Spleen (tissue), 11 donors: ENCODE measurements around the gene HNF4A. TPM values are rescaled to one million over a fixed set of nuclear protein-coding genes. Genes with fewer than 3 reads are reported as not detected.

Source experiments
- DNase-seq: peaks from one replicate; pipeline ENCODE4 v3.0.0-alpha.2; 2020
- H3K27ac ChIP-seq, 8 donors: fragments of 200-600 bp; sonication (generic) in 7 of 8; 1 replicate in 4 of 8; 2 replicates in 4 of 8; pipeline versions ENCODE4 v1.5.0 to v1.8.0; 2016 to 2021; ENCODE audit warnings: inconsistent platforms in 4 of 8, mild to moderate bottlenecking in 4 of 8, moderate library complexity in 1 of 8
- H3K27me3 ChIP-seq, 7 donors: fragments of 200-600 bp; sonication (generic) in 6 of 7; replicated peaks in 1 of 7; 1 replicate in 4 of 7; 2 replicates in 3 of 7; pipeline versions ENCODE4 v1.5.0 to v1.8.0; 2016 to 2021; ENCODE audit warnings: inconsistent platforms in 3 of 7, mild to moderate bottlenecking in 1 of 7
- H3K36me3 ChIP-seq, 6 donors: fragments of 200-600 bp; sonication (generic) in 5 of 6; 1 replicate in 4 of 6; 2 replicates in 2 of 6; pipeline versions ENCODE4 v1.5.0 to v1.8.0; 2016 to 2021; ENCODE audit warnings: inconsistent platforms in 2 of 6
- H3K4me1 ChIP-seq, 6 donors: fragments of 200-600 bp; sonication (generic) in 5 of 6; 1 replicate in 3 of 6; 2 replicates in 3 of 6; pipeline versions ENCODE4 v1.5.0 to v1.8.0; 2016 to 2021; ENCODE audit warnings: inconsistent platforms in 3 of 6
- H3K4me3 ChIP-seq, 8 donors: fragments of 200-600 bp; sonication (generic) in 7 of 8; 1 replicate in 4 of 8; 2 replicates in 4 of 8; pipeline versions ENCODE4 v1.5.0 to v1.8.0; 2016 to 2021; ENCODE audit warnings: inconsistent platforms in 4 of 8, mild to moderate bottlenecking in 4 of 8, moderate library complexity in 2 of 8
- H3K9me3 ChIP-seq, 8 donors: fragments of 200-600 bp; sonication (generic) in 7 of 8; 1 replicate in 4 of 8; 2 replicates in 4 of 8; pipeline versions ENCODE4 v1.5.0 to v1.8.0; 2016 to 2021; ENCODE audit warnings: inconsistent platforms in 4 of 8
- POLR2A ChIP-seq, 3 donors: fragments of 450-650 bp; IDR thresholded peaks; one replicate each; pipeline ENCODE4 v1.5.1; 2017; ENCODE audit warnings: antibody characterized with exemption in 3 of 3, mild to moderate bottlenecking in 1 of 3
- POLR2AphosphoS5 ChIP-seq, 3 donors: sonication (generic); formaldehyde crosslinking; IDR thresholded peaks; one replicate each; pipeline ENCODE4 v1.5.1; 2017; ENCODE audit warnings: antibody characterized with exemption in 3 of 3
- WGBS, 5 donors: extraction: QIAGEN DNeasy Blood & Tissue Kit in 3 of 5; methylation state at CpG; one replicate each; pipeline versions ENCODE4 v1.1.5 to v1.1.7; 2013 to 2018; 5-methylcytosine and 5-hydroxymethylcytosine counted together
- intact Hi-C: fragments of 100-400 bp; cut with DNase I; formaldehyde crosslinking; loops from one replicate; pipeline ENCODE4 v1.15.0; 2023; ENCODE audit warnings: low total_unique reads
- polyA plus RNA-seq, 3 donors: library from polyadenylated mRNA; stranded (reverse); fragments of 200-250 nt; gene quantifications; one replicate each; pipeline ENCODE4 v1.2.1, GENCODE V29; 2013
- total RNA-seq, 7 donors: library from RNA; depleted of rRNA in 3 of 7; stranded (reverse); fragments of >200 nt in 3 of 7; fragmentation: NEBNext Ultra II Directional in 4 of 7; extraction: Animal tissue kit (Norgen Biotek cat#: 25700) in 4 of 7; gene quantifications; one replicate each; pipeline versions ENCODE4 v1.1.0 to v1.2.1, GENCODE V29; 2016 to 2021
- TF ChIP-seq, protein P1 (sequence below), 11 experiments: fragments of 200-600 bp in 7 of 11; fragments of 450-650 bp in 4 of 11; sonication (generic) in 4 of 11; IDR thresholded peaks in 8 of 11; conservative IDR thresholded peaks in 3 of 11; 1 replicate in 7 of 11; 2 replicates in 4 of 11; pipeline versions ENCODE4 v1.4.0 to v1.8.0; 2016 to 2021; ENCODE audit warnings: antibody characterized with exemption in 11 of 11, inconsistent platforms in 4 of 11, mild to moderate bottlenecking in 1 of 11
- donor health status: healthy with polysubstance abuse.
- donor health status: DM: no; HTN: no; CAD: no; lungs with moderate emphysema.
- donor health status: DM: no; HTN: no; CAD: no.
- donor health status: Bipolar disorder and iron deficiency.
- donor health status: healthy.
- donor health status: DM: no; HTN: no; CAD: no.
- donor health status: DM: yes; HTN: yes; CAD: no.

Gene HNF4A
- total and polyA plus RNA-seq, 10 donors = 0.03 TPM; not detected in 9

DNA sequence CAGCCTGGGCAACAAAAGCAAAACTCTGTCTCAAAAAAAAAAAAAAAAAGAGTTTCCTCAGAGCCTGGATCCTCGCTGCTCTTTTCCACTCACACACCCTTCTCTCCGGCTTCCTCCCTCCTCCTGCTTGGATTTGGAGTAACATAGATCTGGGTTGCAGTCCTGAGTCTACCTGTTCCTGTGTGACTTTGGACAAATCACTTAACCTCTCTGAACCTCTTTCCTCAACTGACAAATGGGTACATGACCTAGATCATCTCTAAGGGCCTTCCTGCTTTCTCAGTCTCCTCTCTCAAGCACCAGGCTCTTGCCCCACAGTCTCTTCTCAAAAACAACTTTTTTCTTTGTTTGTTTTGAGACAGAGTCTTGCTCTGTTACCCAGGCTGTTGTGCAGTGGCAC lies 24.3 kb upstream of the HNF4A start:
- TF ChIP-seq POLR2A (IDR thresholded peaks at IDR 0.05) = no peak
- TF ChIP-seq POLR2AphosphoS5 (IDR thresholded peaks at IDR 0.05) = no peak
- TF ChIP-seq, protein P1, sequence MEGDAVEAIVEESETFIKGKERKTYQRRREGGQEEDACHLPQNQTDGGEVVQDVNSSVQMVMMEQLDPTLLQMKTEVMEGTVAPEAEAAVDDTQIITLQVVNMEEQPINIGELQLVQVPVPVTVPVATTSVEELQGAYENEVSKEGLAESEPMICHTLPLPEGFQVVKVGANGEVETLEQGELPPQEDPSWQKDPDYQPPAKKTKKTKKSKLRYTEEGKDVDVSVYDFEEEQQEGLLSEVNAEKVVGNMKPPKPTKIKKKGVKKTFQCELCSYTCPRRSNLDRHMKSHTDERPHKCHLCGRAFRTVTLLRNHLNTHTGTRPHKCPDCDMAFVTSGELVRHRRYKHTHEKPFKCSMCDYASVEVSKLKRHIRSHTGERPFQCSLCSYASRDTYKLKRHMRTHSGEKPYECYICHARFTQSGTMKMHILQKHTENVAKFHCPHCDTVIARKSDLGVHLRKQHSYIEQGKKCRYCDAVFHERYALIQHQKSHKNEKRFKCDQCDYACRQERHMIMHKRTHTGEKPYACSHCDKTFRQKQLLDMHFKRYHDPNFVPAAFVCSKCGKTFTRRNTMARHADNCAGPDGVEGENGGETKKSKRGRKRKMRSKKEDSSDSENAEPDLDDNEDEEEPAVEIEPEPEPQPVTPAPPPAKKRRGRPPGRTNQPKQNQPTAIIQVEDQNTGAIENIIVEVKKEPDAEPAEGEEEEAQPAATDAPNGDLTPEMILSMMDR (IDR thresholded peaks at IDR 0.05 in 8 of 11, conservative IDR thresholded peaks at IDR 0.05 in 3 of 11) = no peak
- WGBS, 5 donors = 87 to 96% (median 89%) methylated on average over 2 of the region's 2 CpGs
- intact Hi-C loops = no loop called here
- H3K27ac ChIP-seq = no peak overlapping the region
- H3K9me3 ChIP-seq = no peaks in the 10 kb centered on the region
- peaks cover 0 to 10% (median 7%) of the 10 kb centered on the region in 6 donors for H3K4me1 ChIP-seq
- H3K27me3 ChIP-seq = peaks cover 0 to 55% (median 6%) of the 10 kb centered on the region in 7 donors
- H3K4me3 ChIP-seq = no peak overlapping the region
- no peaks in the 10 kb centered on the region for H3K36me3 ChIP-seq
- DNase-seq = no peak

DNA sequence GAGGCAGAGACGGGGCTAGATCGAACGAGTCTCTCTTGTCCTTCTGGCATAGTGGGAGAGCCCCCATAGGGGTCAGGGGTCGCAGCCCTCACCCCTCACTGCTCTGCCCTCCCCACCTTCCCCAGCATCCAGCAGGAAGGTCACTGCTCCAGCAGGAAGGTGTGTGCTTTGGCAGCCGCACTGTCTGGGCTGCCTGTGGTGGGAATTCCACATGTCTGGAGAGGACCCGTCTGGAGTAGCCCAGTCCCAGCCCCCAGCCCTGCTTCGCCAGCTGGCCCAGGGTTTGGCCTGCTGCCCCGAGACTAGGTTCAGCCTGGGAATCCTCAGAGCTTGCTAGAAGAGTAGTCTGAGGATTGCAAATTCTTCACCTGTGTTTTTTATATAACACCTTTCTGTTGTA lies 21.2 kb upstream of the HNF4A start:
- WGBS, 5 donors = 44 to 66% (median 57%) methylated on average over 6 to 8 of the region's 8 CpGs
- no peaks in the 10 kb centered on the region for H3K36me3 ChIP-seq
- H3K27me3 ChIP-seq = peaks cover 0 to 54% (median 3%) of the 10 kb centered on the region in 7 donors
- H3K9me3 ChIP-seq = no peaks in the 10 kb centered on the region
- no peaks in the 10 kb centered on the region for H3K4me1 ChIP-seq
- DNase-seq = no peak
- H3K27ac ChIP-seq = no peak overlapping the region
- H3K4me3 ChIP-seq = no peak overlapping the region
- TF ChIP-seq, protein P1 (IDR thresholded peaks at IDR 0.05 in 8 of 11, conservative IDR thresholded peaks at IDR 0.05 in 3 of 11) = no peak
- no peak for TF ChIP-seq POLR2AphosphoS5 (IDR thresholded peaks at IDR 0.05)
- no peak for TF ChIP-seq POLR2A (IDR thresholded peaks at IDR 0.05)
- intact Hi-C loops = no loop called here

DNA sequence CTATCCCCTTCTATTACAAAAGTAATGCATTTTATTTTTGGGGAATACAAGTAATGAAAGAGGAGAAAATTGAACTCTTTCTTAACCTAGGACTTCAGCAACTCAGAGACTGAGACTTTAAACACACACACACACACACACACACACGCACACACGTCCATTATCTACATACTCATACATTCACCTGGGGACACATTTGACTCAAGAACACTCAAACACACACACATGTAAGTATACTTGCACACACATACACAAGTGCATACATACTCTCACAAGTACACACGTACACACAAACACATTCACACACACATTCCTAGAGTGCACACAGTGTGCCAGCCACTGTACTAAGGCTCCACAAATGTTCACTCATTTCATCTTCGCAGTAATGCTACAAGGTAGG lies 20.8 kb upstream of the HNF4A start:
- intact Hi-C loops = no loop called here
- WGBS, 5 donors = 74 to 92% (median 89%) methylated on average over 4 of the region's 4 CpGs
- no peak for TF ChIP-seq POLR2A (IDR thresholded peaks at IDR 0.05)
- no peak for TF ChIP-seq POLR2AphosphoS5 (IDR thresholded peaks at IDR 0.05)
- TF ChIP-seq, protein P1 (IDR thresholded peaks at IDR 0.05 in 8 of 11, conservative IDR thresholded peaks at IDR 0.05 in 3 of 11) = no peak
- no peak for DNase-seq
- peaks cover 0 to 51% (median 3%) of the 10 kb centered on the region in 7 donors for H3K27me3 ChIP-seq
- no peaks in the 10 kb centered on the region for H3K36me3 ChIP-seq
- H3K4me3 ChIP-seq = no peak overlapping the region
- H3K27ac ChIP-seq = no peak overlapping the region
- no peaks in the 10 kb centered on the region for H3K4me1 ChIP-seq
- no peaks in the 10 kb centered on the region for H3K9me3 ChIP-seq

DNA sequence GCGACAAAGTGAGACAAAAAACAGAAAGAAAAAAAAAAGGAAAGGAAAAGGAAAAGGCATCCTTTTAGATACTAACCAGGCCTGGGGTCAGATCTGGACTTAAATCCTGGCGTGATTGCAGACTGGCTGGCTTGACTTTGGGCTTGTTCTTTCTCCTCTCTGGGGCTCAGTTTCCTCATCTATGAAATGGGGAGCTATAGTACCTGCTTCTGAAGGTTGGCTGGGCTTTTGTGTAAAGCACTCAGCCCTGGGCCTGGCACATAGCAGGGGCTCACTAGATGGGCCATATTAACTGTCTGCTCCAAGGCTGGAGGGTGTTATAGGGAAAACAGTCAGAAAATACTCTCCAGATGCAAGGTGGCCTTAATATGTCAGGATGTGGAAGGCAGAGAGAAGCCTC lies 19.8 kb upstream of the HNF4A start:
- H3K4me3 ChIP-seq = no peak overlapping the region
- H3K27me3 ChIP-seq = peaks cover 0 to 48% (median 3%) of the 10 kb centered on the region in 7 donors
- WGBS, 5 donors = 74 to 89% (median 83%) methylated on average over 2 of the region's 2 CpGs
- intact Hi-C loops = no loop called here
- no peak for TF ChIP-seq POLR2AphosphoS5 (IDR thresholded peaks at IDR 0.05)
- no peak for TF ChIP-seq POLR2A (IDR thresholded peaks at IDR 0.05)
- TF ChIP-seq, protein P1 (IDR thresholded peaks at IDR 0.05 in 8 of 11, conservative IDR thresholded peaks at IDR 0.05 in 3 of 11) = no peak
- no peaks in the 10 kb centered on the region for H3K36me3 ChIP-seq
- no peak for DNase-seq
- no peaks in the 10 kb centered on the region for H3K4me1 ChIP-seq
- H3K9me3 ChIP-seq = no peaks in the 10 kb centered on the region
- H3K27ac ChIP-seq = no peak overlapping the region
